ENCODE results near the gene FOXL2.

GRCh38 chr3:138935863-138936740 is 10.8 kb downstream of the FOXL2 start:
- TF ChIP-seq CTCF (IDR thresholded peaks at IDR 0.05): peak; percentile 98
- TF ChIP-seq REST (IDR thresholded peaks at IDR 0.05; ENCODE audit: insufficient read depth in 1 of 2, low read depth in 2 of 2, low read length in 1 of 2): no peak
- 0 out of 2 replicates have a peak, but pooled peaks have one; percentile 56 for TF ChIP-seq SIN3A (IDR thresholded peaks at IDR 0.05; ENCODE audit: borderline replicate concordance, insufficient read depth, low read depth, low read length)
- TF ChIP-seq TCF7L2 (IDR thresholded peaks at IDR 0.05; ENCODE audit: low read depth, low read length): no peak
- TF ChIP-seq POLR2AphosphoS5 (IDR thresholded peaks at IDR 0.05; ENCODE audit: low read depth, low read length): 0 out of 2 replicates have a peak, but pooled peaks have one; percentile 25

All from Panc1 (cell line).